CD4-positive, alpha-beta T cell treated with Interleukin-17A for 1 hour (primary cell): Measurements from ENCODE around the gene KLC4.
"Not testable (repeated sequence)": the region's sequence is repeated elsewhere in the genome, so short reads cannot be mapped to it uniquely, and the experiment has no call there.

Source experiments
- DNase-seq: peaks from one replicate; pipeline ENCODE4 v3.0.0-alpha.2; 2020

Gene KLC4

GRCh38 chr6:43096451-43097097 lies 37.1 kb downstream of the KLC4 start:
- no peak for DNase-seq

GRCh38 chr6:43097098-43097489 lies 37.7 kb downstream of the KLC4 start:
- DNase-seq, result no peak

- DNase-seq, result no peak
Observed at GRCh38 chr6:43097502-43097901, 38.1 kb downstream of the KLC4 start.

GRCh38 chr6:43101497-43101896 lies 42.1 kb downstream of the KLC4 start:
- no peak for DNase-seq

GRCh38 chr6:43103253-43103876 lies 43.9 kb downstream of the KLC4 start:
- DNase-seq, result no peak

GRCh38 chr6:43105538-43106222 lies 46.2 kb downstream of the KLC4 start:
- no peak for DNase-seq

- DNase-seq, result no peak
Observed at GRCh38 chr6:43107344-43108062, 48.1 kb downstream of the KLC4 start.

- DNase-seq, result no peak
Observed at GRCh38 chr6:43113431-43114260, 54.2 kb downstream of the KLC4 start.

- DNase-seq, result no peak
Observed at GRCh38 chr6:43115365-43115764, 55.9 kb downstream of the KLC4 start.

- not testable (repeated sequence) for DNase-seq
Observed at GRCh38 chr6:43117466-43117865, 58.0 kb downstream of the KLC4 start.

GRCh38 chr6:43119482-43119881 lies 60.1 kb downstream of the KLC4 start:
- DNase-seq, result no peak

- no peak for DNase-seq
Observed at GRCh38 chr6:43120101-43120763, 60.8 kb downstream of the KLC4 start.

GRCh38 chr6:43120944-43121913 lies 61.8 kb downstream of the KLC4 start:
- DNase-seq, result no peak

- no peak for DNase-seq
Observed at GRCh38 chr6:43122146-43122545, 62.7 kb downstream of the KLC4 start.

- no peak for DNase-seq
Observed at GRCh38 chr6:43123461-43124314, 64.3 kb downstream of the KLC4 start.

GRCh38 chr6:43124481-43124880 lies 65.0 kb downstream of the KLC4 start:
- no peak for DNase-seq
